ENCODE measurements around the gene KCNJ6.

The KCNJ6 gene

DNA sequence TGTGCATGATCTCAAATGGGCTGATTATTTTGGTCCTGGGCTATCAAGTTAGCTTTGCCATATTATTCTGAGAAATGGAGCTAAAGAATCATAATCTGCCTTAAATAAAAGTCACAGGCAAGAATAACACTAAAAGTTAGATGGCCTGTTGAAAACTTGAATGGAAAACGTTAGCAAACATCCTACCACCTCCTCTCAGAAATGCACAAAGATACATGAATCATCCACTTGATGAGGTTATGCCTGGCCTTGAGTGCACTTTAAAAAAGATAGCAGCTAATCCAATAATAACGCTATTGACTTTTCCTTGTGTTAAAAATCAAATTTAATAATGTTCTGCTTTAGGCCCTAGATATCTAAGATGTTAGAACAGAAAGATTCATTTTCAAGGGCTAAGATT lies 108.0 kb downstream of the KCNJ6 start:
- DNase-seq, result no peak

GRCh38 chr21:37805266-37805665 lies 111.0 kb downstream of the KCNJ6 start:
- no peak for DNase-seq

DNA sequence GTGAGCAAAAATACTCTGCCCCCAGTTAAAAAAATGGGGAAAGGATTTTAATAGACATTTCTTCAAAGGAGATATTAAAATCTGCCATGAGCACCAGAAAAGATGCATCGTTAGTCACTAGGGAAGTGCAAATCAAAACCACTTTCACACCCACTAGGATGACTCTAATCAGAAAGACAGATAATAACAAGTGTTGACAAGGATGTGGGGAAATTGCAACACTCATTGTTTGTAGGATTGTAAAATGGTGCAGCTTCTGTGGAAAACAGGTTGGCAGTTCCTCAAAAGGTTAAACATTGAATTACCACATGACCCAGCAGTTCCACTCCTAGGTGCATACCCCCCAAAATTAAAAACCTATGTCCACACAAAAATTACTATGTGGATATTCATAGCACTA lies 112.3 kb downstream of the KCNJ6 start:
- no peak for DNase-seq

DNA sequence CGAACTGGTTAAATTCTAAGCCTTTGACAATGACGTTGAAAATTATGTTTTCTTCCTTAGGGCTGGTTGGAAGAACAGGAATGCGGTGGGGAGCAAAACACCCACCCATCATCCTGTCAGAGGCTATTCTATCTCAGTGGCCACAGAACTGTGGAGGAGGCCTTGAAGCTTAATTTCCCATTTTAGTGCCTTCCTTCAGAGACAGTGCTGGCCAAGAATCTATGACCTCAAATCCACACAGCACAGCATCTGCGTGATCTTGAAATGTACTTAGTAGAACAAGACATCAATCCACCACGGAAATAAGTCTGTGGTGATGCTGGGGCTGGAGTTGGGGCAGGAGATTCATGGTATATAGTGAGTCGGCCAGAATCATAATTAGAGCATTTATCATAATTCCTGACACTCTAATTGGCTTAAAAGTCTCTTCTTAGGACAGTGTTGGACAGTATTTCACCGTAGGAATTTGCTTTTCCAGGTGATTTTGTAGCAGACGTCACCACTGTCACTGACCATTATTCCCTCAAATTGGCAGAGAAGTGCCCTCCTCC lies 113.1 kb downstream of the KCNJ6 start:
- no peak for DNase-seq

GRCh38 chr21:37800456-37801061 lies 115.7 kb downstream of the KCNJ6 start:
- no peak for DNase-seq

DNA sequence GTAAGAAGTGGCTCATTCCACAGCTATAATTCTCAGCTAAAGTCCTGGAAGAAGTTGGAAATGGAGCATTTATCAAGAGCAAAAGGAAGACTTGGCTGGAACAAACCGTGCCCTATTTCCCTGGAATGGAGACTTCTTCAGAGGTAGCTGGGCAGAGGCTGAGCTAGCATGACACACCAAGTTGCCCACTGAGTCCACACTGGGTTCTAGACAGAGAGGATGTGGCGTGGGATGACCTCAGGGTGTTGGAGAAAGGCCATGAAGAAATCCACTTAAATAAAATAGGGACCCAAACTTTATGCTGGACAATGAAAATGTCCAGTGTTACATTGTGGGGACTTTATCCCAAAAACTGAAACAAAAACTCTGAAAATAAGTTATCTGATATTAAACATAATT lies 116.2 kb downstream of the KCNJ6 start:
- no peak for DNase-seq

- DNase-seq, result no peak
These were observed 116.8 kb downstream of the KCNJ6 start for GRCh38 chr21:37799211-37800056.

DNA sequence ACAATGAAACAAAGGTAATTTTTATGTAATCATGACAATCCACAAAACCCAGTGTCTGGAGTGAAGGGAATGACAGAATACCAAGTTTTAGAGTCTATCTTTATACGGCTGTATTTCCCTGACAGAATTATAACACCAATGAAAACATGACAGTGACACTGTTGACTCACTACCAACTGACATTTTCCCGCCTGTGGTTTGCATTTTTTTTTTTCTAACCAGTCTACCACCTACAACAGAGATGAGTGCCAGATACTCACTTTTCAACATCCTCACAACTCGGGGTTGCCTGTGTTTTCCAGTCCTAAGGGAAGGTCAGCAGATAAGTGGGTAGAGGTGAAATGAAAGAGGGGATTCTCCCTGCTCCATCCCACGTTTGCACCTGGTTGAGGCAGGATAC lies 118.9 kb downstream of the KCNJ6 start:
- DNase-seq, result no peak

- no peak for DNase-seq
These were observed 120.2 kb downstream of the KCNJ6 start for GRCh38 chr21:37796011-37796410.

DNA sequence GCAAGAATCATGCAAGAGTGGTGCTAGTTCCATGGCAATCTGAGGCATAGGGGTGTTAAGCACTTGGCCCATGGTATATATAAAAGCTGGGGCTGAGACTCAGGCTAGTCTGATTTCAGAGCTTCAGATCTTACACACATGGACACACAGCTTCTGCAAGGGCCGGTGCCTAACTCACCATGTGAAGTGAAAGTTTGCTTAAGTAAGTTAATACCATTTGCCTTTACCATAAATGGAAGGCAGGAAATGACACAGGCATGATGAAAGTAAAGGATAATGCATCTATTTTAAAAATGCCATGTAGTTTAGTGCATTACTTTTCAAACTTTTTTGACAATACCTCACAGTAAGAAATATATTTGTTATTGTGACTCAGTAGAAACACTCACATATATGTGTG lies 122.6 kb downstream of the KCNJ6 start:
- no peak for DNase-seq

DNA sequence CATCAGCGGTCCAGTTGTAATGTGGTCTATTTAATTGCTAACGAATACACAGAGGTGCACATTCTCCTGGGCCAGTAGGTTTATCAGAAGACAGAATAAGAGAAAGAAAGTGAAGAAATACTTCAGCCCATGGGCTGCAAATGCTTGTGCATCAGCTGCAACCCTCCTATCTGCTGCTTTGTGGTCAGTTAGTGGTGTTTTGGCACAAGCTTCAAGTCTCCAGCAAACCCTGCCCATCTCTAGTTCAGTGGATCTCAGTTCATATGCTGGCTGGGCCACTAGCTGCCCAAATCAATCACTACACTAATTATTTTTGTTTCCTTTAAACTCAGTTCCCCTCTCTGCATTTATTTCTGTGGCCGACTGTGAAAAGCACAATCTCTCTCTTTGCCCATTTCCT lies 124.2 kb downstream of the KCNJ6 start:
- no peak for DNase-seq

DNA sequence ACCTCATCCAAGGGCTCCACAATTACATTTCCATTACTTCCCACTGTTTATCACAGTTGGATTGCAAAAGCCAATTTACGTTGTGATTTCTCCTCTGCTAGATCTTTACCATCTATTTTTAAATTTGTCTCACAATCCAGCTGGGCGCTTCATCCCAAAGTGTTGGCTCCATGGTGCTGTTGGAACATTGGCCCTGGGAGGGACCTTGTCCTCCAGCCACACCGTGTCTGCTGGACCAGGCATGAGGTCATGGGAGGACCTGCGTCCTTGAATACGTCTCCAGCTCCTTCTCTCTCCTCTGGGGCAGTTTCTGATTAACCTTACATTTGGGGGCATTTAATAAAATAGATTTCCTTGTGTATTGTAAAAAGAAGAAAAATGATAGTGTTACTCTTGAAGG lies 125.4 kb downstream of the KCNJ6 start:
- DNase-seq, result no peak

DNA sequence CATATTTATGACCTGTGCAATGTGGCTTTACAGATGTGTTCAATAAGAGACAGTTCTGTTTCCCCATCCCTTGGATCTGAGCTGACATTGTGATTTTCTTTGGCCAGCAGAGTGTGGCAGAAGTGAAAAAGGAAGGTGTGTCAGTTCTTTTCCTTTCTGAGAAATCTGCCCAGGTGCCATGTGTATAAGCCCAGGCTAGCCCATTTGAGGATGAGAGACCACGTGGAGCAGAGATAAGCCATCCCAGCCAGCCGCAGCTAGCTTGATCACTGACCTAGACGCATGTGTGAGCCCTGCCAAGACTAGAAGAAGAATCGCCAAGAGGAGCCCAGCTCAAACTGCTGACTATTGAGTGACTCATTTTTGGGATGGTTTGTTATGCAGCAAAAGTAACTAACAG lies 127.8 kb downstream of the KCNJ6 start:
- DNase-seq, result no peak

GRCh38 chr21:37787456-37787855 lies 128.8 kb downstream of the KCNJ6 start:
- no peak for DNase-seq

- DNase-seq, result no peak
These were observed 131.5 kb downstream of the KCNJ6 start for GRCh38 chr21:37784591-37785318.

DNA sequence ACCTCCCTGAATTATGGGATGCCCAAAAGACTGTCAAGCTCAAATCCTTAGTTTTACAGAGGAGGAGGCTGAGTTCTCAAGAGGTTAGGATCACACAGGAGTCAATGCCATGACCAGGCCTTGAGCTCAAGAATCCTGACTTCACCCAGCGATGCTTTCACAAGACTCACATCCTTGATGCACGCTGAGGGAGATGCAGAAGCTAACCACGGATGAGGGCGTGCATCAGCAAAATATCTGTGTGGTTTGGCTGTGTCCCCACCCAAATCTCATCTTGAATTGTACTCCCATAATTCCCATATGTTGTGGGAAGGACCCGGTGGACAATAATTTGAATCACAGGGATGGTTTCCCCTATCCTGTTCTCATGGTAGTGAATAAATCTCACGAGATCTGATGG lies 133.2 kb downstream of the KCNJ6 start:
- no peak for DNase-seq

- no peak for DNase-seq
These were observed 135.0 kb downstream of the KCNJ6 start for GRCh38 chr21:37780991-37781983.

DNA sequence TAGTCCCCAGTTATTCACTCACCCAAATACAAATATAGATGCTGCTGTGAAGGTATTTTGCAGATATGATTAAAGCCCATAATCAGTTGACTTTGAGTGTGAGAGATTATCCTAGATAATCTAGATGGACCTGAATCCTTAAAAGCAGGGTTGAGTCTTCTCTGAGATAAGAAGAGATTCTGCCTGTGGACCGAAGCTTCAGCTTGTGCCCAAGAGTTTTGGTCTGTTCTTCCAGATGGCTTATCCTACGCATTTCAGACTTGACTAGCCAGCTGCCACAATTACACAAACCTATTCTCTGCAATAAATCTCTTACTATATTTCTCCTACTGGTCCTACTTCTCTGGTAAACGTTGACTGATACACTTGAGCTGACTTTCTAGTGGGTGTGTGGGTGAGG lies 145.1 kb downstream of the KCNJ6 start:
- DNase-seq, result no peak

- DNase-seq, result no peak
These were observed 145.8 kb downstream of the KCNJ6 start for GRCh38 chr21:37770461-37770860.

DNA sequence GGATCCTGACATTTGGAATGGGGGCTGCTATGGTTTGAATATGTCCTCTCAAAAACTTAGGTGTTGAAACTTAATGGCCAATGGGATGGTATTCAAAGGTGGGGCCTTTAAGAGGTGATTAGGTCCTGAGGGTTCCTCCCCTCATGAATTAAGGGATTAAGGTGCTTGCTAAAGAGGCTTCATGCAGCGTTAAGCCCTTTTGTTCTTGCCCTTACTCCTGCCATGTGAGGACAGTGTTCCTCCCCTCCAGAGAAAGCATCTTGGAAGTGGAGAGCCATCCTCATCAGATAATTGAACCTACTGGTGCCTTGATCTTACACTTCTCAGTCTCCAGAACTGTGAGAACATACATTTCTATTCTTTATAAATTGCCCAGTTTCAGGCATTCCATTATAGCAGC lies 146.6 kb downstream of the KCNJ6 start:
- no peak for DNase-seq

GRCh38 chr21:37767984-37768383 lies 148.3 kb downstream of the KCNJ6 start:
- no peak for DNase-seq

DNA sequence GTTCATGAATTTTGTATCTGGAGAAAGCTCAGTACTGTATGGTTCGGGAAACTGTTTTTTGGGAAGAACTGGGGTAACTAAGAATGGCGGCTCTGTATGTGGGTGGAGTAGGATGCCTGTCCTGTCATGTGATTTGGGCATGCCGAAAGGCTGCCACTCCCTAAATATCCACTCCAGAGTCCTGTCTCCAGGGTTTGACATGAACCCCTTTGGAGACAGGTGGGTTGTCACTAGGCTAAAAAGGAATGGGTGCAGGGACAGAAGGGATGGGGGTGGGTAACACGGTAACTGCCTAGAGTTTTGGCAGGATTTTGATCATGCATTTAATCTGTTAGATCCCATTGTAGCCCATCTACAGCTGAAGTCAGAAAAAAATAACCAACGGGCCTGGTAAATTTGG lies 150.1 kb downstream of the KCNJ6 start:
- DNase-seq, result no peak

Data from effector CD4-positive, alpha-beta T cell (primary cell).